Measurements from ENCODE around the gene KDM8. TPM values are rescaled to one million over a fixed set of nuclear protein-coding genes. Genes with fewer than 3 reads are reported as not detected.

KDM8 gene
- total and polyA plus RNA-seq, 7 donors: 2.5 to 6.8 (median 5.1) TPM

- intact Hi-C loops (cut with DNase I): loop anchor here (1.0 to 2.0 kb wide), 3 partner anchors 34 to 133 kb away; partner anchors contain the start of genes IL4R and NSMCE1
- 20 to 25% methylated on average over 23 of the region's 23 CpGs for WGBS, 2 donors
- Histone ChIP-seq H3K27ac (peak overlapping the region; percentile 68 to 78 (median 72)), H3K4me3 (peak overlapping the region in 3 of 4 donors; percentile 18 to 23 (median 23)), H3K9me3 (no peaks in the 10 kb centered on the region), H3K4me1 (peaks cover 0 to 27% (median 22%) of the 10 kb centered on the region in 4 donors), H3K36me3 (peaks cover 0 to 36% (median 18%) of the 10 kb centered on the region in 4 donors), H3K27me3 (no peaks in the 10 kb centered on the region)
- peak; percentile 95 for DNase-seq
- TF ChIP-seq POLR2A (IDR thresholded peaks at IDR 0.05): no peak
- peak; percentile 60 to 80 (median 70) for TF ChIP-seq CTCF (IDR thresholded peaks at IDR 0.05)
- no peak for TF ChIP-seq EP300 (IDR thresholded peaks at IDR 0.05)
- peak in 3 of 4 donors; percentile 40 to 68 (median 48) for TF ChIP-seq POLR2AphosphoS5 (IDR thresholded peaks at IDR 0.05)
Measured at GRCh38 chr16:27235055-27235937, 32.0 kb downstream of the KDM8 start.

- WGBS, 2 donors: 86 to 91% methylated on average over 8 of the region's 8 CpGs
- TF ChIP-seq POLR2AphosphoS5 (IDR thresholded peaks at IDR 0.05) (no peak), EP300 (IDR thresholded peaks at IDR 0.05) (no peak), POLR2A (IDR thresholded peaks at IDR 0.05) (no peak), CTCF (IDR thresholded peaks at IDR 0.05) (no peak)
Measured at GRCh38 chr16:27235938-27236245, 32.6 kb downstream of the KDM8 start.

GRCh38 chr16:27236635-27237218 is 33.4 kb downstream of the KDM8 start:
- WGBS, 2 donors: 71 to 83% methylated on average over 8 of the region's 8 CpGs
- H3K4me1 ChIP-seq: peaks cover 0 to 40% (median 30%) of the 10 kb centered on the region in 4 donors
- H3K27ac ChIP-seq: peak overlapping the region; percentile 41 to 74 (median 54)
- DNase-seq: peak; percentile 19
- intact Hi-C loops (cut with DNase I): no loop called here
- H3K36me3 ChIP-seq: peaks cover 0 to 24% (median 11%) of the 10 kb centered on the region in 4 donors
- TF ChIP-seq POLR2AphosphoS5 (IDR thresholded peaks at IDR 0.05): no peak
- TF ChIP-seq POLR2A (IDR thresholded peaks at IDR 0.05): no peak
- no peak for TF ChIP-seq EP300 (IDR thresholded peaks at IDR 0.05)
- no peak for TF ChIP-seq CTCF (IDR thresholded peaks at IDR 0.05)
- no peak overlapping the region for H3K4me3 ChIP-seq
- H3K27me3 ChIP-seq: no peaks in the 10 kb centered on the region
- no peaks in the 10 kb centered on the region for H3K9me3 ChIP-seq

More at GRCh38 chr16:27235938-27236245, 32.6 kb downstream of the KDM8 start:
- Histone ChIP-seq H3K27ac (peak overlapping the region; percentile 68 to 78 (median 72)), H3K27me3 (no peaks in the 10 kb centered on the region), H3K36me3 (peaks cover 0 to 30% (median 15%) of the 10 kb centered on the region in 4 donors), H3K9me3 (no peaks in the 10 kb centered on the region), H3K4me1 (peaks cover 0 to 32% (median 23%) of the 10 kb centered on the region in 4 donors), H3K4me3 (no peak overlapping the region)
- intact Hi-C loops (cut with DNase I): loop anchor here (1.0 to 2.0 kb wide), 3 partner anchors 33 to 132 kb away; partner anchors contain the start of genes IL4R and NSMCE1
- peak; percentile 68 for DNase-seq

- peak overlapping the region; percentile 41 to 61 (median 54) for H3K27ac ChIP-seq
- peaks cover 0 to 17% (median 4%) of the 10 kb centered on the region in 4 donors for H3K36me3 ChIP-seq
- 43 to 81% methylated on average over 22 of the region's 22 CpGs for WGBS, 2 donors
- peaks cover 0 to 47% (median 37%) of the 10 kb centered on the region in 4 donors for H3K4me1 ChIP-seq
- DNase-seq: peak; percentile 62
- TF ChIP-seq CTCF (IDR thresholded peaks at IDR 0.05) (no peak), POLR2AphosphoS5 (IDR thresholded peaks at IDR 0.05) (peak in 1 of 4 donors; percentile 4)
- H3K27me3 ChIP-seq: no peaks in the 10 kb centered on the region
- no peak overlapping the region for H3K4me3 ChIP-seq
- H3K9me3 ChIP-seq: no peaks in the 10 kb centered on the region
- intact Hi-C loops (cut with DNase I): no loop called here
Measured at GRCh38 chr16:27237219-27238015, 34.1 kb downstream of the KDM8 start.

Measured in sigmoid colon (tissue), 7 donors.